ENCODE measurements around the gene PKHD1. TPM values are rescaled to one million over a fixed set of nuclear protein-coding genes. Genes with fewer than 3 reads are reported as not detected.

The PKHD1 gene
- total RNA-seq, 1 donor from 2014 or later, result 0.49 TPM

- no peaks in the 10 kb centered on the region for H3K4me1 ChIP-seq
- intact Hi-C loops (cut with DNase I), result no loop called here
- no peak overlapping the region for H3K27ac ChIP-seq
- TF ChIP-seq POLR2A (IDR thresholded peaks at IDR 0.05) (no peak), POLR2AphosphoS5 (IDR thresholded peaks at IDR 0.05; ENCODE audit: insufficient read depth in 1 of 2, low read depth in 1 of 2) (no peak), CTCF (IDR thresholded peaks at IDR 0.05) (no peak)
- no peak overlapping the region for H3K4me3 ChIP-seq
- no peaks in the 10 kb centered on the region for H3K9me3 ChIP-seq
- no peaks in the 10 kb centered on the region for H3K36me3 ChIP-seq
- H3K27me3 ChIP-seq, result no peaks in the 10 kb centered on the region
- DNase-seq (ENCODE audit: extremely low spot score in 2 of 2), result no peak
These were observed 518.6 kb downstream of the PKHD1 start for GRCh38 chr6:51568771-51569170.

- H3K4me3 ChIP-seq, result no peak overlapping the region
- TF ChIP-seq POLR2AphosphoS5 (IDR thresholded peaks at IDR 0.05; ENCODE audit: insufficient read depth in 1 of 2, low read depth in 1 of 2), result no peak
- no peak for TF ChIP-seq POLR2A (IDR thresholded peaks at IDR 0.05)
- no peak for TF ChIP-seq CTCF (IDR thresholded peaks at IDR 0.05)
- H3K36me3 ChIP-seq, result no peaks in the 10 kb centered on the region
- no peak overlapping the region for H3K27ac ChIP-seq
- H3K27me3 ChIP-seq, result no peaks in the 10 kb centered on the region
- H3K9me3 ChIP-seq, result no peaks in the 10 kb centered on the region
- intact Hi-C loops (cut with DNase I), result no loop called here
- no peak for DNase-seq (ENCODE audit: extremely low spot score in 2 of 2)
- no peaks in the 10 kb centered on the region for H3K4me1 ChIP-seq
These were observed 521.9 kb downstream of the PKHD1 start for GRCh38 chr6:51565472-51565871.

Small RNAs within 50 kb of the gene (small RNA-seq; reads per million reads assigned to genes)
- gene RN7SL580P, result not detected

Other genes with a start within 250 kb of the PKHD1 start
- not detected for gene IL17A, start 98.8 kb upstream of the PKHD1 start, total RNA-seq
- gene IL17F, start 156.9 kb upstream of the PKHD1 start, total RNA-seq, result not detected
- gene MCM3, start 197.1 kb upstream of the PKHD1 start, total RNA-seq, result 36.3 TPM